Left lung (tissue), 10 donors: ENCODE data around the gene DNAJC13. TPM values are rescaled to one million over a fixed set of nuclear protein-coding genes. Genes with fewer than 3 reads are reported as not detected.

Source experiments
- ATAC-seq: fragments of 200-7000 bp; cut with Tn5 transposase; one replicate; pipeline ENCODE4 v1.9.1; 2020; ENCODE audit warnings: moderate library complexity
- DNase-seq, 4 donors: peaks; one replicate each; pipeline ENCODE4 v3.0.0-alpha.2; 2013 to 2020
- H3K27ac ChIP-seq, 2 donors: fragments of 200-600 bp; sonication (generic) in 1 of 2; one replicate each; pipeline versions ENCODE4 v1.5.0 to v1.8.0; 2020 to 2021
- H3K27me3 ChIP-seq, 2 donors: fragments of 200-600 bp; sonication (generic) in 1 of 2; one replicate each; pipeline versions ENCODE4 v1.5.0 to v1.8.0; 2020 to 2021
- H3K36me3 ChIP-seq, 2 donors: fragments of 200-600 bp; sonication (generic) in 1 of 2; one replicate each; pipeline versions ENCODE4 v1.5.0 to v1.8.0; 2020 to 2021
- H3K4me1 ChIP-seq, 2 donors: fragments of 200-600 bp; one replicate each; pipeline ENCODE4 v1.8.0; 2021
- H3K4me3 ChIP-seq, 2 donors: fragments of 200-600 bp; sonication (generic) in 1 of 2; one replicate each; pipeline versions ENCODE4 v1.5.0 to v1.8.0; 2020 to 2021; ENCODE audit warnings: mild to moderate bottlenecking in 1 of 2
- H3K9me3 ChIP-seq, 2 donors: fragments of 200-600 bp; sonication (generic) in 1 of 2; one replicate each; pipeline versions ENCODE4 v1.5.0 to v1.8.0; 2020 to 2021
- CTCF ChIP-seq, 2 donors: fragments of 200-600 bp; sonication (generic) in 1 of 2; IDR thresholded peaks; one replicate each; pipeline versions ENCODE4 v1.5.0 to v1.8.0; 2021; ENCODE audit warnings: antibody characterized with exemption in 2 of 2
- intact Hi-C, 2 donors: fragments of 100-400 bp; cut with DNase I; formaldehyde crosslinking; loops; one replicate each; pipeline versions ENCODE4 v1.11.2 to v1.14.2; 2022
- polyA plus RNA-seq, 6 donors: library from polyadenylated mRNA; unstranded; fragments of 120-200 nt; gene quantifications; one replicate each; pipeline ENCODE4 v1.2.1, GENCODE V29; 2013; ENCODE audit not compliant: insufficient read length in 6 of 6
- total RNA-seq, 2 donors: library from RNA; stranded (reverse); fragmentation: NEBNext Ultra II Directional; extraction: Animal tissue kit (Norgen Biotek cat#: 25700); gene quantifications; one replicate each; pipeline ENCODE4 v1.2.1, GENCODE V29; 2021
- donor health status: DM: no; HTN: yes; CAD: no.
- donor health status: DM: no; HTN: no; CAD: no.

DNAJC13 gene
- total and polyA plus RNA-seq, 8 donors, result 41.2 to 64.0 (median 55.1) TPM

DNA sequence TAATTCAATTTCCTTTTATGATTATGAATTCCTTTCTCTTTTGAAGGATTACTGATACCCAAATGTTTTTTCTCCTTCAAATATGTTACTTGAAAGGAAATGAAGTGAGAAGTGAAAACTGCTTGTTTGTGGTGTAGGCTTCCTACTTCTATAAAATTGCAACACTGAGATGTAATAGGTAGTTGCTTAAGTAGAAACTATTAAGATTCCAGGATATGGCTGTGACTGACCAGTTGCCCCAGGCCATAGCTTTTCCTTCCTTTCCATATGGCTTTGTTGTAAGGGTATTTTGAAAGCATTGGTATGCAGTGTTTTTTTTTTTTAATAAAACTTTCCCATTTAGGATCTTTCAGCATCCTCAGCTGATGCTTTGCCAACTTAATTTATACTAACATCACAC is 28.5 kb downstream of the DNAJC13 start:
- Histone ChIP-seq H3K9me3 (no peaks in the 10 kb centered on the region), H3K27me3 (no peaks in the 10 kb centered on the region), H3K4me3 (no peak overlapping the region), H3K27ac (peak overlapping the region; percentile 15 to 46), H3K36me3 (peaks cover 0 to 2% of the 10 kb centered on the region in 2 donors), H3K4me1 (peaks cover 21 to 55% of the 10 kb centered on the region in 2 donors)
- ATAC-seq (peak; percentile 61), DNase-seq (no peak)
- intact Hi-C loops, result no loop called here
- no peak for TF ChIP-seq CTCF (IDR thresholded peaks at IDR 0.05)

GRCh38 chr3:132448216-132448961 is 31.1 kb downstream of the DNAJC13 start:
- no peak for TF ChIP-seq CTCF (IDR thresholded peaks at IDR 0.05)
- DNase-seq (peak in 2 of 4 donors; percentile 61 to 64), ATAC-seq (peak; percentile 24)
- Histone ChIP-seq H3K4me3 (no peak overlapping the region), H3K4me1 (peaks cover 21 to 55% of the 10 kb centered on the region in 2 donors), H3K36me3 (peaks cover 0 to 26% of the 10 kb centered on the region in 2 donors), H3K9me3 (no peaks in the 10 kb centered on the region), H3K27me3 (no peaks in the 10 kb centered on the region), H3K27ac (peak overlapping the region; percentile 29 to 56)
- intact Hi-C loops, result no loop called here

DNA sequence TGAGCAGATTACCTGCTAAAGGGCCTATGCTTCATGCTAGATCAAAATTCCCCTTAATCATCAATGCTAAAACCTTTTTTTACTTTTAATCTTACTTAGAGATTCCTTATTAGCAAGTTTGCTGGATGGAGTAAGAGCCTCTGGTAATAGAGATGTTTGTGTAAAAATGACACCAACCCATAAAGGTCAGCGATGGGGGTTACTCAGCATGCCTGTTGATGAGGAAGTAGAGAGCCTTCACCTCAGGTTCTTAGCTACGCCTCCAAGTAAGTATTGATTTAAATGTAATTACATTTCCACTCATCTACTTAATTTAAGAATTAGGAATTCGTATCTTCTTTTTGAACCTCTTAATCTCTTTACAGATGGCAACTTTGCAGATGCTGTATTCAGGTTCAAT is 38.8 kb downstream of the DNAJC13 start:
- no peaks in the 10 kb centered on the region for H3K27me3 ChIP-seq
- no peak for TF ChIP-seq CTCF (IDR thresholded peaks at IDR 0.05)
- peak overlapping the region in 1 of 2 donors; percentile 71 for H3K27ac ChIP-seq
- intact Hi-C loops, result no loop called here
- H3K4me3 ChIP-seq, result no peak overlapping the region
- DNase-seq (no peak), ATAC-seq (no peak)
- no peaks in the 10 kb centered on the region for H3K9me3 ChIP-seq
- peaks cover 0 to 92% of the 10 kb centered on the region in 2 donors for H3K36me3 ChIP-seq
- peaks cover 0 to 26% of the 10 kb centered on the region in 2 donors for H3K4me1 ChIP-seq

DNA sequence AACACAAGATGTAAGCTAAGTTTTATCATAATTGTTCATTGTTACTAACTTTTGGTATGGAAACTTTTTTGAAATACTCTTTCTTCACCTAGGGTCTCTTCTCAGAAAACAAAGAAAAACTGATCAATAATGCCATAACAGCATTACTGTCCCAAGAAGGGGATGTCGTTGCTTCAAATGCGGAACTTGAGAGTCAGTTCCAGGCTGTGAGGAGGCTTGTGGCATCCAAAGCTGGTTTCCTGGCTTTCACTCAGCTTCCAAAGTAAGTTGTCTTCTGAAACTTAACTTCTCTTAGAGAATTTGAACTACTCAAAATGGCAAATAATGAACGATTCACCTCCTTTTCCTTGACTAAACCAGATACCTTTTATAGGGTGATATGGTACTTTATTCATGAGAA is 39.3 kb downstream of the DNAJC13 start:
- peaks cover 0 to 26% of the 10 kb centered on the region in 2 donors for H3K4me1 ChIP-seq
- DNase-seq (no peak), ATAC-seq (no peak)
- H3K27me3 ChIP-seq, result no peaks in the 10 kb centered on the region
- H3K9me3 ChIP-seq, result no peaks in the 10 kb centered on the region
- H3K4me3 ChIP-seq, result no peak overlapping the region
- intact Hi-C loops, result no loop called here
- no peak for TF ChIP-seq CTCF (IDR thresholded peaks at IDR 0.05)
- H3K27ac ChIP-seq, result peak overlapping the region in 1 of 2 donors; percentile 71
- peaks cover 0 to 93% of the 10 kb centered on the region in 2 donors for H3K36me3 ChIP-seq

DNA sequence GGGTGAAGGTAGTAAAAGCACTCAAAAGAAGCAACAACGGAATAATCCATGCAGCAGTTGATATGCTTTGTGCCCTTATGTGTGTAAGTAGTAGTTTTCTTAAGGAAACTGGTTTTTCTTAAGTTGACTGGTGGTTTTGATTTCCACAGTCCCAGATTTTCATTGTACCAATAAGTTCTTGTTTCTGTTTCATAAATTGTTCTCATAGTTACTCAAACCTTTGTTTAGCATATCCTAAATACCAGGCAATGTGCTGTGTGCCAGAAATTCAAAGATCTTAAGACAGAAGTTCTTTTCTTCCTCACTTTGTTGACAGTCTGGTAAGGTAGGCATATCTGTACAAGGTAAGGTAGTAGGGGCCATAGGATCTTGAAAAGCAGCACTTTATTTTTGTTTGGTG is 40.0 kb downstream of the DNAJC13 start:
- intact Hi-C loops, result no loop called here
- no peaks in the 10 kb centered on the region for H3K27me3 ChIP-seq
- no peak overlapping the region for H3K4me3 ChIP-seq
- DNase-seq (no peak), ATAC-seq (no peak)
- H3K27ac ChIP-seq, result peak overlapping the region in 1 of 2 donors; percentile 71
- no peak for TF ChIP-seq CTCF (IDR thresholded peaks at IDR 0.05)
- no peaks in the 10 kb centered on the region for H3K9me3 ChIP-seq
- H3K4me1 ChIP-seq, result peaks cover 0 to 26% of the 10 kb centered on the region in 2 donors
- peaks cover 0 to 93% of the 10 kb centered on the region in 2 donors for H3K36me3 ChIP-seq
